HCT116 (cell line): ENCODE results near the gene ZNF79. TPM values are rescaled to one million over a fixed set of nuclear protein-coding genes. Genes with fewer than 3 reads are reported as not detected.

Source experiments
- ATAC-seq: fragments of 200-7000 bp; cut with Tn5 transposase; 2 replicates; pipeline ENCODE4 v1.9.1; 2020; ENCODE audit warnings: mild to moderate bottlenecking, moderate library complexity
- BruUV-seq: library from RNA; stranded (reverse); fragments of 400-500 nt; replicated peaks from 2 replicates; lab custom pipeline; 2021; lab: Mats Ljungman, UMichigan
- CTCF ChIA-PET: fragments of 300-600 bp; sonication (Branson Sonifier 250); formaldehyde crosslinking; loops from one replicate; lab custom pipeline; 2021; ENCODE audit warnings: antibody characterized with exemption; lab: Charles Lee
- POLR2A ChIA-PET: fragments of 300-600, 350-600 bp; sonication (Branson Sonifier 250); formaldehyde crosslinking; loops from one replicate; lab custom pipeline; 2021; ENCODE audit warnings: antibody characterized with exemption; lab: Charles Lee
- RAD21 ChIA-PET, 2 experiments: fragments of 300-600 bp; sonication (Branson Sonifier 250); formaldehyde crosslinking; loops; one replicate each; lab custom pipeline; 2023; ENCODE audit warnings: low total read pairs in 2 of 2; ENCODE audit not compliant: uncharacterized antibody in 2 of 2, unreplicated experiment in 2 of 2, low non-redundant PET in 1 of 2; lab: Charles Lee
- DNase-seq: peaks from one replicate; pipeline ENCODE4 v3.0.0-alpha.2; 2010; ENCODE audit warnings: low read depth, low spot score
- H2AFZ ChIP-seq: fragments of 200-600 bp; shearing (Covaris generic), sonication (generic); 2 replicates; pipeline ENCODE4 v1.6.1; 2017; ENCODE audit warnings: low read depth, mixed run types, mixed read lengths, antibody characterized with exemption, low read length; ENCODE audit not compliant: poor library complexity, severe bottlenecking
- H3K27ac ChIP-seq: 2 replicates; pipeline ENCODE4 v1.5.1; 2012; ENCODE audit warnings: low read depth, low read length
- H3K27me3 ChIP-seq: fragments of 200-600 bp; sonication (generic); 2 replicates; pipeline ENCODE4 v1.6.1; 2016; ENCODE audit warnings: mixed run types, low read length, mixed read lengths; ENCODE audit not compliant: insufficient read depth
- H3K36me3 ChIP-seq, 2 experiments: fragments of 200-500 bp in 1 of 2; fragments of 200-600 bp in 1 of 2; sonication (Bioruptor generic) in 1 of 2; sonication (generic) in 1 of 2; 2 replicates each; pipeline versions ENCODE4 v1.5.1 to v1.6.1; 2014 to 2016; ENCODE audit warnings: low read length in 2 of 2, inconsistent platforms in 1 of 2, mixed read lengths in 1 of 2, mixed run types in 1 of 2; ENCODE audit not compliant: insufficient read depth in 2 of 2, control insufficient read depth in 1 of 2
- H3K4me1 ChIP-seq, 2 experiments: fragments of 200-600 bp in 1 of 2; sonication (generic) in 1 of 2; 2 replicates each; pipeline versions ENCODE4 v1.5.1 to v1.6.1; 2012 to 2017; ENCODE audit warnings: low read length in 2 of 2, inconsistent platforms in 1 of 2, mild to moderate bottlenecking in 1 of 2, mixed read lengths in 1 of 2, mixed run types in 1 of 2, moderate library complexity in 1 of 2; ENCODE audit not compliant: insufficient read depth in 2 of 2, control insufficient read depth in 1 of 2
- H3K4me2 ChIP-seq: fragments of 200-600 bp; sonication (generic); 2 replicates; pipeline ENCODE4 v1.6.1; 2017; ENCODE audit warnings: mixed run types, low read length, mixed read lengths
- H3K4me3 ChIP-seq, 2 experiments: fragments of 200-600 bp in 1 of 2; sonication (generic) in 1 of 2; replicated peaks in 1 of 2; 2 replicates each; pipeline ENCODE4 v1.5.1; 2011 to 2016; ENCODE audit warnings: low read length in 2 of 2, control low read depth in 1 of 2, low read depth in 1 of 2, mild to moderate bottlenecking in 1 of 2, mixed read lengths in 1 of 2, mixed run types in 1 of 2
- H3K79me2 ChIP-seq: fragments of 200-600 bp; sonication (generic); 2 replicates; pipeline ENCODE4 v1.6.1; 2017; ENCODE audit warnings: mild to moderate bottlenecking, mixed run types, low read length, moderate library complexity, mixed read lengths; ENCODE audit not compliant: insufficient read depth
- H3K9ac ChIP-seq: fragments of 200-600 bp; sonication (generic); 2 replicates; pipeline ENCODE4 v1.6.1; 2016; ENCODE audit warnings: low read length, mixed read lengths
- H3K9me2 ChIP-seq: fragments of 200-600 bp; sonication (generic), shearing (Covaris generic); 2 replicates; pipeline ENCODE4 v1.6.1; 2017; ENCODE audit warnings: mixed run types, mild to moderate bottlenecking, moderate library complexity; ENCODE audit not compliant: insufficient read depth
- H3K9me3 ChIP-seq, 2 experiments: fragments of 200-500 bp in 1 of 2; fragments of 200-600 bp in 1 of 2; sonication (Bioruptor generic) in 1 of 2; sonication (generic) in 1 of 2; 2 replicates each; pipeline ENCODE4 v1.6.1; 2014 to 2017; ENCODE audit warnings: low read length in 2 of 2, mixed read lengths in 2 of 2, inconsistent platforms in 1 of 2, low read depth in 1 of 2, mild to moderate bottlenecking in 1 of 2, mixed run types in 1 of 2, moderate library complexity in 1 of 2; ENCODE audit not compliant: control insufficient read depth in 1 of 2, insufficient read depth in 1 of 2
- H4K20me1 ChIP-seq: fragments of 200-600 bp; sonication (generic), shearing (Covaris generic); 2 replicates; pipeline ENCODE4 v1.6.1; 2017; ENCODE audit warnings: mixed run types, mild to moderate bottlenecking, moderate library complexity; ENCODE audit not compliant: insufficient read depth
- CBX3 ChIP-seq: IDR thresholded peaks from 2 replicates; pipeline ENCODE4 v1.6.1; 2012; ENCODE audit warnings: low read depth
- EGR1 ChIP-seq: IDR thresholded peaks from 2 replicates; pipeline ENCODE4 v1.6.1; 2012; ENCODE audit warnings: low read depth
- FOSL1 ChIP-seq: IDR thresholded peaks from 2 replicates; pipeline ENCODE4 v1.6.1; 2012; ENCODE audit warnings: low read depth
- JUND ChIP-seq: IDR thresholded peaks from 2 replicates; pipeline ENCODE4 v1.6.1; 2012
- POLR2A ChIP-seq: IDR thresholded peaks from 2 replicates; pipeline ENCODE4 v1.7.0; 2011; ENCODE audit warnings: borderline replicate concordance; ENCODE audit not compliant: insufficient read depth, insufficient read length; ENCODE audit errors: extremely low read depth
- SIN3A ChIP-seq: IDR thresholded peaks from 2 replicates; pipeline ENCODE4 v1.6.1; 2012; ENCODE audit warnings: low read depth
- SP1 ChIP-seq: IDR thresholded peaks from 2 replicates; pipeline ENCODE4 v1.6.1; 2012; ENCODE audit warnings: low read depth
- TCF7L2 ChIP-seq: IDR thresholded peaks from 2 replicates; pipeline ENCODE4 v1.7.0; 2011; ENCODE audit warnings: borderline replicate concordance, inconsistent platforms; ENCODE audit not compliant: insufficient read depth, insufficient read length; ENCODE audit errors: extremely low read depth
- intact Hi-C: fragments of 100-400 bp; cut with micrococcal nuclease; formaldehyde crosslinking; loops from 2 replicates; pipeline ENCODE4 v1.10.0; 2022
- total RNA-seq: library from RNA; stranded (reverse); gene quantifications from one replicate; pipeline ENCODE4 v1.2.1, GENCODE V29; 2021; ENCODE audit not compliant: unreplicated experiment
- TF ChIP-seq, protein P1 (sequence below): IDR thresholded peaks from 2 replicates; pipeline ENCODE4 v1.6.1; 2011; ENCODE audit warnings: mild to moderate bottlenecking, low read length, moderate library complexity; ENCODE audit not compliant: insufficient replicate concordance; ENCODE audit errors: extremely low read depth
- TF ChIP-seq, protein P2 (sequence below): IDR thresholded peaks from 2 replicates; pipeline ENCODE4 v1.6.1; 2012

Gene ZNF79
- total RNA-seq, 1 experiment from 2014 or later, result 5.3 TPM

DNA sequence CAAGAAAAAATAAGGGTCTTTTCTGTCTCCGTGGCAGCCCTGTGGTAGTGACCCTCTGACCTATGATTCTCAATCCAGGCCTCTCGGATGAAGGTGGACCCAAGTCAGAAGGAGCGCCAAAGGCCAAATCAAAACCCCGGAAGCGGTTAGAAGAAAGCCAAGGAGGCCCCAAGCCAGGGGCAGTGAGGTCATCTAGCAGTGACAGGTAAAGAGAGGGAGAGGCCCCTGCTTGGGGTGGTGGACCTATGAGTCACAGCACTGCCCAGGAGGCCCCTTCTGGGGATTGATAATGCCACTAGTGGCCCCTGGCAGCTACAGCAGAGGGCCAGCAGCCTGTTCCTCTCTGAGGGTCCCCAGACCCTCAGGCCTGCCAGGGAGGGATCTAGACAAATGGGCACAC lies 33.6 kb upstream of the ZNF79 start:
- Histone ChIP-seq H3K9me3 (no peaks in the 10 kb centered on the region), H3K36me3 (no peaks in the 10 kb centered on the region), H3K4me1 (peaks cover 37 to 48% of the 10 kb centered on the region in 2 experiments)
- DNase-seq, result no peak
- CTCF ChIA-PET, result no interaction called here
- POLR2A ChIA-PET, result no interaction called here
- intact Hi-C loops, result loop anchor here (2.0 kb wide), 1 partner anchor 176 kb away; no protein-coding TSS in a partner anchor
- TF ChIP-seq FOSL1 (peak; percentile 60), EGR1 (no peak), POLR2A (no peak), SIN3A (peak; percentile 58; the same call in 1 of the 2 replicates), TCF7L2 (peak; percentile 12), CBX3 (0 out of 2 replicates have a peak, but pooled peaks have one; percentile 18), JUND (peak; percentile 58), SP1 (peak; percentile 71)
- TF ChIP-seq, protein P1, sequence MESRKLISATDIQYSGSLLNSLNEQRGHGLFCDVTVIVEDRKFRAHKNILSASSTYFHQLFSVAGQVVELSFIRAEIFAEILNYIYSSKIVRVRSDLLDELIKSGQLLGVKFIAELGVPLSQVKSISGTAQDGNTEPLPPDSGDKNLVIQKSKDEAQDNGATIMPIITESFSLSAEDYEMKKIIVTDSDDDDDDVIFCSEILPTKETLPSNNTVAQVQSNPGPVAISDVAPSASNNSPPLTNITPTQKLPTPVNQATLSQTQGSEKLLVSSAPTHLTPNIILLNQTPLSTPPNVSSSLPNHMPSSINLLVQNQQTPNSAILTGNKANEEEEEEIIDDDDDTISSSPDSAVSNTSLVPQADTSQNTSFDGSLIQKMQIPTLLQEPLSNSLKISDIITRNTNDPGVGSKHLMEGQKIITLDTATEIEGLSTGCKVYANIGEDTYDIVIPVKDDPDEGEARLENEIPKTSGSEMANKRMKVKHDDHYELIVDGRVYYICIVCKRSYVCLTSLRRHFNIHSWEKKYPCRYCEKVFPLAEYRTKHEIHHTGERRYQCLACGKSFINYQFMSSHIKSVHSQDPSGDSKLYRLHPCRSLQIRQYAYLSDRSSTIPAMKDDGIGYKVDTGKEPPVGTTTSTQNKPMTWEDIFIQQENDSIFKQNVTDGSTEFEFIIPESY, result no peak
- TF ChIP-seq, protein P2, sequence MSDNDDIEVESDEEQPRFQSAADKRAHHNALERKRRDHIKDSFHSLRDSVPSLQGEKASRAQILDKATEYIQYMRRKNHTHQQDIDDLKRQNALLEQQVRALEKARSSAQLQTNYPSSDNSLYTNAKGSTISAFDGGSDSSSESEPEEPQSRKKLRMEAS, result no peak
- TF ChIP-seq, all 23 proteins: peak for 6
- no peak overlapping the region for H3K27ac ChIP-seq
- peaks cover 16% of the 10 kb centered on the region; the same call in 1 of the 2 replicates for H3K27me3 ChIP-seq
- peak overlapping the region; percentile 14; the same call in 1 of the 2 replicates for H3K9ac ChIP-seq
- no TSS peak for BruUV-seq
- no peaks in the 10 kb centered on the region for H3K9me2 ChIP-seq
- H4K20me1 ChIP-seq, result no peaks in the 10 kb centered on the region
- RAD21 ChIA-PET, result no interaction called here
- no peak overlapping the region for H2AFZ ChIP-seq
- peak; percentile 35; the same call in 1 of the 2 replicates for ATAC-seq
- no peaks in the 10 kb centered on the region for H3K79me2 ChIP-seq
- H3K4me2 ChIP-seq, result peak overlapping the region; percentile 68
- no peak overlapping the region for H3K4me3 ChIP-seq
